NCI-H446 treated with DMSO at 0.1 percent for 48 hours (cell line): ENCODE data around the gene DNAH17.

Experiments used
- DNase-seq: peaks from one replicate; lab custom pipeline; 2025; lab: John Stamatoyannopoulos, UW

DNAH17 gene

GRCh38 chr17:78495634-78496033 lies 81.6 kb downstream of the DNAH17 start:
- no peak for DNase-seq

GRCh38 chr17:78494696-78495330 lies 82.4 kb downstream of the DNAH17 start:
- no peak for DNase-seq

- no peak for DNase-seq
Observed at GRCh38 chr17:78493853-78494695, 83.1 kb downstream of the DNAH17 start.

- no peak for DNase-seq
Observed at GRCh38 chr17:78493450-78493849, 83.7 kb downstream of the DNAH17 start.

GRCh38 chr17:78492116-78492799 lies 84.9 kb downstream of the DNAH17 start:
- DNase-seq: no peak

- no peak for DNase-seq
Observed at GRCh38 chr17:78491236-78492115, 85.7 kb downstream of the DNAH17 start.

- no peak for DNase-seq
Observed at GRCh38 chr17:78490673-78491072, 86.5 kb downstream of the DNAH17 start.

- no peak for DNase-seq
Observed at GRCh38 chr17:78490156-78490555, 87.0 kb downstream of the DNAH17 start.

- no peak for DNase-seq
Observed at GRCh38 chr17:78488867-78489634, 88.1 kb downstream of the DNAH17 start.

- DNase-seq: no peak
Observed at GRCh38 chr17:78488156-78488555, 89.0 kb downstream of the DNAH17 start.

GRCh38 chr17:78486946-78487680 lies 90.1 kb downstream of the DNAH17 start:
- no peak for DNase-seq

GRCh38 chr17:78486228-78486802 lies 90.9 kb downstream of the DNAH17 start:
- no peak for DNase-seq

- DNase-seq: no peak
Observed at GRCh38 chr17:78485290-78486168, 91.7 kb downstream of the DNAH17 start.

GRCh38 chr17:78484271-78485246 lies 92.6 kb downstream of the DNAH17 start:
- no peak for DNase-seq

- no peak for DNase-seq
Observed at GRCh38 chr17:78479369-78479768, 97.8 kb downstream of the DNAH17 start.

GRCh38 chr17:78478757-78479297 lies 98.4 kb downstream of the DNAH17 start:
- no peak for DNase-seq

- DNase-seq: no peak
Observed at GRCh38 chr17:78477913-78478756, 99.1 kb downstream of the DNAH17 start.
